H1 (cell line): ENCODE data around the gene SCD. TPM values are rescaled to one million over a fixed set of nuclear protein-coding genes. Genes with fewer than 3 reads are reported as not detected.
A peak's percentile ranks its signal among the peaks of the same experiment; 100 is the strongest.

ENCODE experiments used
- CTCF ChIA-PET: fragments of 300-600 bp; sonication (Branson Sonifier 250); formaldehyde crosslinking; loops from one replicate; lab custom pipeline; 2021; ENCODE audit not compliant: partially characterized antibody; lab: Charles Lee
- POLR2A ChIA-PET: fragments of 300-600 bp; sonication (Branson Sonifier 250); formaldehyde crosslinking; loops from one replicate; lab custom pipeline; 2021; ENCODE audit warnings: inconsistent platforms; ENCODE audit not compliant: partially characterized antibody; lab: Charles Lee
- DNase-seq, 2 experiments: peaks; one replicate each; pipeline versions ENCODE4 v3.0.0 to v3.0.0-alpha.2; 2010 to 2022; ENCODE audit warnings: low spot score in 2 of 2, low read depth in 1 of 2, mixed read lengths in 1 of 2
- FAIRE-seq: peaks from 2 replicates; lab custom pipeline; 2011; peaks lifted over from hg19 to GRCh38; lab: Jason Lieb, UNC
- H2AFZ ChIP-seq: 2 replicates; pipeline ENCODE4 v1.8.1; 2012; ENCODE audit warnings: low read length, inconsistent platforms
- H2AK5ac ChIP-seq: 2 replicates; pipeline ENCODE4 v1.6.1; 2013; ENCODE audit warnings: low read depth, low read length
- H2BK120ac ChIP-seq: replicated peaks from 2 replicates; pipeline ENCODE3; 2013; ENCODE audit warnings: low read depth, low read length, inconsistent platforms
- H2BK12ac ChIP-seq: 2 replicates; pipeline ENCODE4 v1.6.1; 2013; ENCODE audit warnings: low read depth, low read length
- H2BK15ac ChIP-seq: 2 replicates; pipeline ENCODE4 v1.6.1; 2013; ENCODE audit warnings: low read length
- H2BK20ac ChIP-seq: 2 replicates; pipeline ENCODE4 v1.6.1; 2013; ENCODE audit warnings: low read length
- H2BK5ac ChIP-seq: 2 replicates; pipeline ENCODE4 v1.6.1; 2013; ENCODE audit warnings: low read depth, low read length
- H3K14ac ChIP-seq: 2 replicates; pipeline ENCODE4 v1.6.1; 2013; ENCODE audit warnings: inconsistent platforms; ENCODE audit not compliant: insufficient read length
- H3K18ac ChIP-seq: 2 replicates; pipeline ENCODE4 v1.6.1; 2013; ENCODE audit warnings: low read length; ENCODE audit errors: extremely low read depth
- H3K23ac ChIP-seq: 2 replicates; pipeline ENCODE4 v1.6.1; 2013; ENCODE audit warnings: inconsistent platforms; ENCODE audit not compliant: insufficient read length
- H3K23me2 ChIP-seq: 2 replicates; pipeline ENCODE4 v1.6.1; 2013; ENCODE audit warnings: low read depth, low read length
- H3K27ac ChIP-seq: 2 replicates; pipeline ENCODE4 v1.6.1; 2011; ENCODE audit warnings: low read depth, low read length, inconsistent platforms
- H3K27me3 ChIP-seq, 4 experiments: replicated peaks in 1 of 4; 1 replicate in 1 of 4; 2 replicates in 3 of 4; pipeline versions ENCODE4 v1.6.1 to v1.8.1; 2011 to 2013; ENCODE audit warnings: low read length in 3 of 4, mild to moderate bottlenecking in 3 of 4, inconsistent platforms in 2 of 4, mixed read lengths in 2 of 4, moderate library complexity in 1 of 4; ENCODE audit not compliant: control insufficient read depth in 3 of 4, insufficient read depth in 3 of 4; ENCODE audit errors: extremely low read depth in 1 of 4
- H3K36me3 ChIP-seq, 4 experiments: 2 replicates each; pipeline versions ENCODE4 v1.6.1 to v1.8.1; 2011 to 2013; ENCODE audit warnings: mild to moderate bottlenecking in 4 of 4, low read length in 3 of 4, moderate library complexity in 2 of 4, control low read depth in 1 of 4, inconsistent platforms in 1 of 4; ENCODE audit not compliant: insufficient read depth in 4 of 4, control insufficient read depth in 2 of 4
- H3K4ac ChIP-seq: replicated peaks from 2 replicates; pipeline ENCODE3; 2013; ENCODE audit warnings: low read length, low read depth, mixed read lengths, inconsistent platforms; ENCODE audit not compliant: insufficient read length
- H3K4me1 ChIP-seq, 4 experiments: replicated peaks in 1 of 4; 1 replicate in 1 of 4; 2 replicates in 3 of 4; pipeline versions ENCODE4 v1.6.1 to v1.8.1; 2011 to 2013; ENCODE audit warnings: low read length in 3 of 4, inconsistent platforms in 2 of 4, mixed read lengths in 1 of 4; ENCODE audit not compliant: insufficient read depth in 4 of 4, control insufficient read depth in 3 of 4
- H3K4me2 ChIP-seq, 2 experiments: 2 replicates each; pipeline versions ENCODE4 v1.6.1 to v1.8.1; 2011 to 2013; ENCODE audit warnings: low read depth in 2 of 2, low read length in 2 of 2, control low read depth in 1 of 2, inconsistent platforms in 1 of 2, mild to moderate bottlenecking in 1 of 2; ENCODE audit not compliant: insufficient read depth in 1 of 2
- H3K4me3 ChIP-seq, 4 experiments: fragments of 200-600, 300-600 bp in 1 of 4; sonication (generic), shearing (Covaris generic), sonication (Bioruptor Twin) in 1 of 4; 2 replicates each; pipeline versions ENCODE4 v1.5.1 to v1.8.1; 2011 to 2016; ENCODE audit warnings: low read length in 4 of 4, low read depth in 3 of 4, control low read depth in 2 of 4, inconsistent platforms in 2 of 4, mild to moderate bottlenecking in 2 of 4, mixed read lengths in 1 of 4, moderate library complexity in 1 of 4; ENCODE audit not compliant: insufficient read depth in 2 of 4; ENCODE audit errors: extremely low read depth in 1 of 4
- H3K56ac ChIP-seq: replicated peaks from 2 replicates; pipeline ENCODE3; 2013; ENCODE audit warnings: low read depth, mild to moderate bottlenecking, mixed read lengths, low read length, inconsistent platforms; ENCODE audit not compliant: insufficient read length
- H3K79me1 ChIP-seq: 2 replicates; pipeline ENCODE4 v1.6.1; 2013; ENCODE audit warnings: low read depth, low read length, control low read depth
- H3K79me2 ChIP-seq, 2 experiments: 2 replicates each; pipeline versions ENCODE4 v1.6.1 to v1.8.1; 2012 to 2013; ENCODE audit warnings: low read length in 2 of 2, mild to moderate bottlenecking in 2 of 2, inconsistent platforms in 1 of 2; ENCODE audit not compliant: insufficient read depth in 2 of 2, control insufficient read depth in 1 of 2
- H3K9ac ChIP-seq, 4 experiments: replicated peaks in 1 of 4; 1 replicate in 1 of 4; 2 replicates in 3 of 4; pipeline versions ENCODE4 v1.6.1 to v1.8.1; 2011 to 2013; ENCODE audit warnings: low read depth in 3 of 4, low read length in 3 of 4, control low read depth in 2 of 4, mild to moderate bottlenecking in 2 of 4, moderate library complexity in 2 of 4, inconsistent platforms in 1 of 4; ENCODE audit errors: extremely low read depth in 1 of 4
- H3K9me3 ChIP-seq, 2 experiments: 2 replicates each; pipeline versions ENCODE4 v1.6.1 to v1.8.1; 2012 to 2013; ENCODE audit warnings: mild to moderate bottlenecking in 2 of 2, moderate library complexity in 2 of 2, control low read depth in 1 of 2, inconsistent platforms in 1 of 2, low read depth in 1 of 2, low read length in 1 of 2, mixed read lengths in 1 of 2; ENCODE audit not compliant: insufficient read depth in 2 of 2
- H4K20me1 ChIP-seq, 2 experiments: replicated peaks in 1 of 2; 2 replicates each; pipeline versions ENCODE3 to v1.8.1; 2011 to 2013; ENCODE audit warnings: inconsistent platforms in 2 of 2, low read length in 2 of 2, mild to moderate bottlenecking in 1 of 2; ENCODE audit not compliant: insufficient read depth in 2 of 2, control insufficient read depth in 1 of 2
- H4K5ac ChIP-seq: 2 replicates; pipeline ENCODE4 v1.6.1; 2013; ENCODE audit warnings: low read length, low read depth, mixed read lengths, inconsistent platforms; ENCODE audit not compliant: insufficient read length
- H4K8ac ChIP-seq: 2 replicates; pipeline ENCODE4 v1.8.0; 2013; ENCODE audit warnings: mild to moderate bottlenecking, moderate library complexity, low read length, inconsistent platforms; ENCODE audit not compliant: insufficient read depth; ENCODE audit errors: extremely low read depth
- H4K91ac ChIP-seq: replicated peaks from 2 replicates; pipeline ENCODE3; 2013; ENCODE audit warnings: low read length, mixed read lengths, inconsistent platforms; ENCODE audit not compliant: insufficient read length
- KDM5A ChIP-seq: fragments of 200-600 bp; IDR thresholded peaks from 2 replicates; pipeline ENCODE4 v1.7.1; 2012; ENCODE audit warnings: mild to moderate bottlenecking, low read length, inconsistent platforms, mixed read lengths
- WGBS, 2 experiments: shearing (Covaris generic) in 1 of 2; methylation state at CpG; one replicate each; pipeline versions ENCODE4 v1.1.6 to v1.1.7; 2013 to 2015; ENCODE audit warnings: low lambda C conversion rate in 2 of 2, mixed read lengths in 2 of 2, inconsistent platforms in 1 of 2, low coverage in 1 of 2, missing lambda C conversion rate in 1 of 2; ENCODE audit not compliant: insufficient replicate concordance in 2 of 2, insufficient coverage in 1 of 2, insufficient read length in 1 of 2; ENCODE audit errors: extremely low coverage in 1 of 2, missing lambda C conversion rate in 1 of 2; 5-methylcytosine and 5-hydroxymethylcytosine counted together
- polyA plus RNA-seq, 7 experiments: library from polyadenylated mRNA; depleted of rRNA in 3 of 7; stranded (reverse) in 5 of 7; unstranded in 2 of 7; fragments of >200 nt in 5 of 7; fragments of 200-250 nt in 2 of 7; gene quantifications; 1 replicate in 5 of 7; 2 replicates in 1 of 7; 4 replicates in 1 of 7; pipeline versions ENCODE4 v1.2.1 to v1.2.3, GENCODE V29; 2011 to 2013; ENCODE audit warnings: missing spikeins in 2 of 7, mixed read lengths in 2 of 7
- total RNA-seq: library from RNA; stranded (reverse); fragmentation: NEBNext Ultra II Directional; extraction: Animal tissue kit (Norgen Biotek cat#: 25700); gene quantifications from 2 replicates; pipeline ENCODE4 v1.2.1, GENCODE V29; 2021

The SCD gene
- total and polyA plus RNA-seq, 2 of the 8 experiments (the other 6 are each of a cell fraction or from before 2014, with no cell fraction given) = 397 to 621 TPM

DNA sequence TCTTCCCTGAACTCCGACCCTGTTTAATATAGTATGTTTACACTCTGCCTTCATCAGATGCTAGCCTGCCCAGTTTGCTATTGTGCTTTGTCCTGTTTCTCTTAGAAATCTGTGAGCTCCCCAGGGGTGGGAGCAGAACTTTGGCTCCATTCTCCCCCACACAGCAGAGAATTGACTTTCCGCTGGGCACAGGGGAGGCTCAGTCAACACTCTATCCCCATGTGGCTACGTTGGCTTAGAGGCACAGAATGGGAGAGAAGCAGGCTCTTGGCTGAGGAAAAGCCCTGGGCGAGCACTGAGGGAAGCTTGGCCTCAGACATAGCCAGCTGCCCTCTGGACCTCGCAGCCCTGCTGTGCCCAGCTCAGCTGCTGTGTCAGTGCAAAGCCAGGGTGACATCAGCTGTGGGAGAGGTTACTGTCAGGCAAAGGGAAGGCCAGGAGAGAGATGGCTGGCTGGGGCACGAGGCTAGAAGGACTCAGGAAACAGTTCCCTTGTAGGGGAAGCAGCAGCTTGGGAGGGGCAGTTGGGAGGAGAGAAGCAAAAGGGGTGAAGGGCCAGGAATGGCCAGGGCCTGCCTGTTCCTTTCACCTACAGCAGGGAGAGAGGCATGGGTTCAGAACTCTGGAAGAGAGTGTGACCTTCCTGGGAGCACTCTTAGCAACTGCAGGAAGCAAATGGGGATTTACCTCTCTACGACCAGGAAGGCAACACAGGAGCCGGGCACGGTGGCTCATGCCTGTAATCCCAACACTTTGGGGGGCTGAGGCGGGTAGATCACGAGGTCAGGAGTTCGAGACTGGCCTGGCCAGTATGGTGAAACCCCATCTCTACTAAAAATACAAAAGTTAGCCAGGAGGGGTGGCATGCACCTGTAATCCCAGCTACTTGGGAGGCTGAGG is 5.8 kb upstream of the SCD start:
- H3K9ac ChIP-seq = no peak overlapping the region
- no peak overlapping the region for H3K4me2 ChIP-seq
- peak overlapping the region; percentile 84; the same call in 1 of the 2 replicates for H2AFZ ChIP-seq
- peaks cover 9 to 21% (median 10%) of the 10 kb centered on the region in 4 experiments for H3K4me1 ChIP-seq
- H3K27ac ChIP-seq = no peak overlapping the region
- H2AK5ac ChIP-seq = no peak overlapping the region
- no peak for FAIRE-seq
- peak overlapping the region; percentile 43 for H2BK120ac ChIP-seq
- H3K79me2 ChIP-seq = 0 out of 4 replicates have a peak, but pooled peaks cover 0 to 5% of the 10 kb centered on the region in 2 experiments
- no peak overlapping the region for H3K4ac ChIP-seq
- H3K4me3 ChIP-seq = no peak overlapping the region
- CTCF ChIA-PET = interaction anchor here (0.6 to 21.7 kb wide), 27 partner anchors 9 to 329 kb away, joined by 3 to 226 read pairs (median 3); partner anchors contain the start of gene PKD2L1
- H4K91ac ChIP-seq = peak overlapping the region; percentile 89
- no peaks in the 10 kb centered on the region for H3K9me3 ChIP-seq
- H4K5ac ChIP-seq = no peak overlapping the region
- no peak overlapping the region for H3K56ac ChIP-seq
- H2BK12ac ChIP-seq = peak overlapping the region; percentile 94; the same call in 1 of the 2 replicates
- no peaks in the 10 kb centered on the region; a peak in 1 of 8 replicates for H3K36me3 ChIP-seq
- H2BK15ac ChIP-seq = no peak overlapping the region
- H2BK5ac ChIP-seq = peak overlapping the region; percentile 61; the same call in 1 of the 2 replicates
- no peak overlapping the region for H3K14ac ChIP-seq
- no peak overlapping the region for H4K8ac ChIP-seq
- no peaks in the 10 kb centered on the region for H3K79me1 ChIP-seq
- POLR2A ChIA-PET = interaction anchor here (1.0 to 5.1 kb wide), 6 partner anchors 10 to 144 kb away, joined by 3 to 24 read pairs (median 4); no protein-coding TSS in a partner anchor
- no peaks in the 10 kb centered on the region for H4K20me1 ChIP-seq
- TF ChIP-seq KDM5A = no peak
- H3K18ac ChIP-seq = no peak overlapping the region; the same call in 1 of the 2 replicates
- H3K23ac ChIP-seq = no peak overlapping the region
- peak overlapping the region; percentile 75; the same call in 1 of the 2 replicates for H2BK20ac ChIP-seq
- WGBS, 2 experiments = 80% methylated on average over 12 of the region's 12 CpGs; no CpG with 5 or more reads in 1 of the 2 experiments
- peaks cover 5% of the 10 kb centered on the region for H3K23me2 ChIP-seq
- no peaks in the 10 kb centered on the region; a peak in 2 of 7 replicates for H3K27me3 ChIP-seq
- no peak for DNase-seq
